Epithelial cell of esophagus (primary cell): ENCODE data around the gene CDH4.

ENCODE experiments used
- DNase-seq: peaks from one replicate; pipeline ENCODE4 v3.0.0; 2010; ENCODE audit warnings: low read depth
- H3K4me3 ChIP-seq: 2 replicates; pipeline ENCODE4 v1.5.1; 2011; ENCODE audit warnings: mild to moderate bottlenecking, low read length, control low read depth
- CTCF ChIP-seq: IDR thresholded peaks from 2 replicates; pipeline ENCODE4 v1.5.1; 2011; ENCODE audit warnings: low read depth, mild to moderate bottlenecking, low read length, control low read depth, inconsistent platforms; ENCODE audit not compliant: insufficient read depth; ENCODE audit errors: missing control alignments

CDH4 gene

GRCh38 chr20:61359254-61359653 lies 107.2 kb downstream of the CDH4 start:
- no peak for DNase-seq
- TF ChIP-seq CTCF, result no peak
- H3K4me3 ChIP-seq, result no peak overlapping the region

- H3K4me3 ChIP-seq, result no peak overlapping the region
- DNase-seq, result no peak
- no peak for TF ChIP-seq CTCF
These were observed 108.2 kb downstream of the CDH4 start for GRCh38 chr20:61360296-61360695.

- no peak for TF ChIP-seq CTCF
- H3K4me3 ChIP-seq, result no peak overlapping the region
- DNase-seq, result no peak
These were observed 108.9 kb downstream of the CDH4 start for GRCh38 chr20:61360940-61361339.

- H3K4me3 ChIP-seq, result no peak overlapping the region
- no peak for TF ChIP-seq CTCF
- DNase-seq, result no peak
These were observed 109.4 kb downstream of the CDH4 start for GRCh38 chr20:61361501-61361900.

GRCh38 chr20:61364147-61364546 lies 112.1 kb downstream of the CDH4 start:
- no peak for DNase-seq
- H3K4me3 ChIP-seq, result no peak overlapping the region
- TF ChIP-seq CTCF, result no peak

GRCh38 chr20:61366914-61367313 lies 114.9 kb downstream of the CDH4 start:
- H3K4me3 ChIP-seq, result no peak overlapping the region
- no peak for TF ChIP-seq CTCF
- DNase-seq, result no peak

- no peak overlapping the region for H3K4me3 ChIP-seq
- no peak for TF ChIP-seq CTCF
- DNase-seq, result no peak
These were observed 117.9 kb downstream of the CDH4 start for GRCh38 chr20:61369731-61370520.
